Measurements from ENCODE around the gene PTGFRN.

Gene PTGFRN

DNA sequence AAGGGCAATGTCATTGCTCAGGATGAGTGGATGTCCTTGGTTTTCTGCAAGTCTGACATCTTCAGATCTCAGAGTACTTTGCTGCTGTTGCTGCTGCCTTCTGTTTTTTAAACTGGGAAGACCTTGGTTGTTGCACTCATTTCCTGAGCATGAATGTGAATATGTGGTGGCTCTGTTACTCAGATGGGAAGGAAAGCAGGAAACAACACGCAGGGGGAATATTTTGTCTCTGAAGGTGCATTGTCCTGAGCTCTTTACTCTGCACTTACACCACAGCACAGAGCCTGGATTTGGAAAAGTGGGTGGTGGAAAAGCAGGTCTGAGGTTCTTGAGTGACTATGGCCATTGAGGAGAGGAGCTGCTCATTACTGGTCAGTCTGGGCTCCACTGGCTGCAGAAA lies 36.3 kb downstream of the PTGFRN start:
- Histone ChIP-seq H3K27ac (ENCODE audit: low read length) (no peak overlapping the region), H3K79me2 (ENCODE audit: low read length) (no peaks in the 10 kb centered on the region), H3K9me3 (replicated peaks; ENCODE audit: insufficient read depth, low read length) (no peaks in the 10 kb centered on the region), H3K36me3 (replicated peaks; ENCODE audit: insufficient read depth, low read length) (no peaks in the 10 kb centered on the region), H3K27me3 (replicated peaks; ENCODE audit: insufficient read depth, low read length) (no peaks in the 10 kb centered on the region), H3K4me2 (ENCODE audit: low read depth, low read length) (no peak overlapping the region), H3K9ac (ENCODE audit: low read length) (no peak overlapping the region), H4K20me1 (ENCODE audit: insufficient read depth, low read length) (no peaks in the 10 kb centered on the region), H3F3A (ENCODE audit: insufficient read depth, low read length) (no peaks in the 10 kb centered on the region), H3K4me1 (ENCODE audit: low read length) (no peaks in the 10 kb centered on the region), H2AFZ (ENCODE audit: low read length) (no peak overlapping the region), H3K9me2 (replicated peaks; ENCODE audit: insufficient read depth, low read length) (no peaks in the 10 kb centered on the region), H3K4me3 (ENCODE audit: low read length) (no peak overlapping the region)
- no peak for TF ChIP-seq EZH2phosphoT487 (IDR thresholded peaks at IDR 0.05; ENCODE audit: low read length)
- TF ChIP-seq, protein P1, sequence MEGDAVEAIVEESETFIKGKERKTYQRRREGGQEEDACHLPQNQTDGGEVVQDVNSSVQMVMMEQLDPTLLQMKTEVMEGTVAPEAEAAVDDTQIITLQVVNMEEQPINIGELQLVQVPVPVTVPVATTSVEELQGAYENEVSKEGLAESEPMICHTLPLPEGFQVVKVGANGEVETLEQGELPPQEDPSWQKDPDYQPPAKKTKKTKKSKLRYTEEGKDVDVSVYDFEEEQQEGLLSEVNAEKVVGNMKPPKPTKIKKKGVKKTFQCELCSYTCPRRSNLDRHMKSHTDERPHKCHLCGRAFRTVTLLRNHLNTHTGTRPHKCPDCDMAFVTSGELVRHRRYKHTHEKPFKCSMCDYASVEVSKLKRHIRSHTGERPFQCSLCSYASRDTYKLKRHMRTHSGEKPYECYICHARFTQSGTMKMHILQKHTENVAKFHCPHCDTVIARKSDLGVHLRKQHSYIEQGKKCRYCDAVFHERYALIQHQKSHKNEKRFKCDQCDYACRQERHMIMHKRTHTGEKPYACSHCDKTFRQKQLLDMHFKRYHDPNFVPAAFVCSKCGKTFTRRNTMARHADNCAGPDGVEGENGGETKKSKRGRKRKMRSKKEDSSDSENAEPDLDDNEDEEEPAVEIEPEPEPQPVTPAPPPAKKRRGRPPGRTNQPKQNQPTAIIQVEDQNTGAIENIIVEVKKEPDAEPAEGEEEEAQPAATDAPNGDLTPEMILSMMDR (IDR thresholded peaks at IDR 0.05; ENCODE audit: low read length): no peak
- no peak for TF ChIP-seq EZH2 (optimal IDR thresholded peaks at IDR 0.05; ENCODE audit: low read depth, low read length)
- no peak for DNase-seq

DNA sequence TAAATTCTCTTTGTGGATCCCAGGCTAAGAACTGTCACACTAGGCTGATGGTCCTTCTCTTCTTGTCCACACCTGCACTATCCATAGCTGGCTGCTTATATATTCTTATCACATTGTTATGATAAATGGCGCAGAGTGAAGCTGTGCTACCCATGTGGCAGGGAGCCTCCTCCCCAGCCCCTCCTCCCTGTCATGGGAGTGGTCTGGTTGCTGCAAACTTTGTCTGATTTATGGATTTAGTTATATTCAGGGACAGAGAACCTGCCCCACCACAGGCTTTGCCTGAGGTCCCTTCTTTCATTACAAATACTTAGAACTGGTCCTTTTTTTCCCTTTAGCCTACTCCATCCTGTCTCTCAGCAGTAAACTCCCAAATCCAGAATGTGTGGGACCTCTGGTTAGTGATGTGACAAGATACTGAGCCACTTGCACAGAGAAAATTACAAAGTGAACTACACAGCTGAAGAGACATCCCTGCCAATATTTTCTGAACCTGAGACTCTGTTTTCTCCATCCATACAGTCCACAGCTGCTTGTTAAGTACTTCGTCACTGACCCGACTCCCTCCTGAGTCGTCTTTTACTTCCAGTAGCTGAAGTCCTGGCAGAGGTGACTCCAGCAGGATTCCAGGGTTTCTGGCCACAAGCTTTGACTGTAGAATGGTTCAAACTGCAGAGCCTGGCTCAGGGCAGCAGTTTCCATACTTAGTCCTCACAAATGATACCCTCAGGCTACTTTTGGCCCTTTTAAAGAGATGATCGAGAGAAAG lies 37.6 kb downstream of the PTGFRN start:
- Histone ChIP-seq H3K4me3 (ENCODE audit: low read length) (no peak overlapping the region), H3F3A (ENCODE audit: insufficient read depth, low read length) (no peaks in the 10 kb centered on the region), H3K9me2 (replicated peaks; ENCODE audit: insufficient read depth, low read length) (no peaks in the 10 kb centered on the region), H3K4me2 (ENCODE audit: low read depth, low read length) (no peak overlapping the region), H3K4me1 (ENCODE audit: low read length) (no peaks in the 10 kb centered on the region), H2AFZ (ENCODE audit: low read length) (no peak overlapping the region), H3K79me2 (ENCODE audit: low read length) (no peaks in the 10 kb centered on the region), H3K9me3 (replicated peaks; ENCODE audit: insufficient read depth, low read length) (no peaks in the 10 kb centered on the region), H4K20me1 (ENCODE audit: insufficient read depth, low read length) (no peaks in the 10 kb centered on the region), H3K27me3 (replicated peaks; ENCODE audit: insufficient read depth, low read length) (no peaks in the 10 kb centered on the region), H3K27ac (ENCODE audit: low read length) (no peak overlapping the region), H3K36me3 (replicated peaks; ENCODE audit: insufficient read depth, low read length) (no peaks in the 10 kb centered on the region), H3K9ac (ENCODE audit: low read length) (no peak overlapping the region)
- TF ChIP-seq, protein P1 (IDR thresholded peaks at IDR 0.05; ENCODE audit: low read length): no peak
- no peak for TF ChIP-seq EZH2phosphoT487 (IDR thresholded peaks at IDR 0.05; ENCODE audit: low read length)
- no peak for TF ChIP-seq EZH2 (optimal IDR thresholded peaks at IDR 0.05; ENCODE audit: low read depth, low read length)
- DNase-seq: no peak

DNA sequence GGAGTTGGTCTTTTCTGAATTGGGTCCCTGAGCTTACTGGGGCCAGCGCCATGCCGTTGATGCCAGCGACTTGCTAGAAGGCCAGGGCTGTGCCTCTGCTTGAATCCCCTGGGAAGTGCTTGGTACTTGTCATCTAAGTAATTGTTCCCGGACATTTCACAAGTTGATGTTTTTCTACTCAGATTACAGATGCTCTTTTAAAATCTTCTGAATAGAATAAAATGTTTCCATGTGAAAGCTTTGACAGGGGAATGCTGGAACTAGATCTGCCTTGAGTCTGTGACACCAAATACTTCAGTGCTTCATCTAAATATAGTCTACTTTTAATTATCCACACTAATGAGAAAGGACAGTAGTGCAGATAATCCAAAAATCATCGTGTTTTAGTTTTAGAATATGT lies 38.3 kb downstream of the PTGFRN start:
- Histone ChIP-seq H3K9me2 (replicated peaks; ENCODE audit: insufficient read depth, low read length) (no peaks in the 10 kb centered on the region), H3K36me3 (replicated peaks; ENCODE audit: insufficient read depth, low read length) (no peaks in the 10 kb centered on the region), H3K27me3 (replicated peaks; ENCODE audit: insufficient read depth, low read length) (no peaks in the 10 kb centered on the region), H3K79me2 (ENCODE audit: low read length) (no peaks in the 10 kb centered on the region), H3F3A (ENCODE audit: insufficient read depth, low read length) (no peaks in the 10 kb centered on the region), H3K4me1 (ENCODE audit: low read length) (no peaks in the 10 kb centered on the region), H4K20me1 (ENCODE audit: insufficient read depth, low read length) (no peaks in the 10 kb centered on the region), H3K4me3 (ENCODE audit: low read length) (no peak overlapping the region), H3K9me3 (replicated peaks; ENCODE audit: insufficient read depth, low read length) (no peaks in the 10 kb centered on the region), H3K9ac (ENCODE audit: low read length) (no peak overlapping the region), H2AFZ (ENCODE audit: low read length) (no peak overlapping the region), H3K4me2 (ENCODE audit: low read depth, low read length) (no peak overlapping the region), H3K27ac (ENCODE audit: low read length) (no peak overlapping the region)
- DNase-seq: no peak
- TF ChIP-seq EZH2 (optimal IDR thresholded peaks at IDR 0.05; ENCODE audit: low read depth, low read length): no peak
- no peak for TF ChIP-seq EZH2phosphoT487 (IDR thresholded peaks at IDR 0.05; ENCODE audit: low read length)
- TF ChIP-seq, protein P1 (IDR thresholded peaks at IDR 0.05; ENCODE audit: low read length): no peak
